C1 segment of cervical spinal cord (tissue), 14 donors: ENCODE data around the gene PARD3B.

Experiments
- DNase-seq, 14 donors: peaks; one replicate each; lab custom pipeline; 2025; lab: John Stamatoyannopoulos, UW

Gene PARD3B

DNA sequence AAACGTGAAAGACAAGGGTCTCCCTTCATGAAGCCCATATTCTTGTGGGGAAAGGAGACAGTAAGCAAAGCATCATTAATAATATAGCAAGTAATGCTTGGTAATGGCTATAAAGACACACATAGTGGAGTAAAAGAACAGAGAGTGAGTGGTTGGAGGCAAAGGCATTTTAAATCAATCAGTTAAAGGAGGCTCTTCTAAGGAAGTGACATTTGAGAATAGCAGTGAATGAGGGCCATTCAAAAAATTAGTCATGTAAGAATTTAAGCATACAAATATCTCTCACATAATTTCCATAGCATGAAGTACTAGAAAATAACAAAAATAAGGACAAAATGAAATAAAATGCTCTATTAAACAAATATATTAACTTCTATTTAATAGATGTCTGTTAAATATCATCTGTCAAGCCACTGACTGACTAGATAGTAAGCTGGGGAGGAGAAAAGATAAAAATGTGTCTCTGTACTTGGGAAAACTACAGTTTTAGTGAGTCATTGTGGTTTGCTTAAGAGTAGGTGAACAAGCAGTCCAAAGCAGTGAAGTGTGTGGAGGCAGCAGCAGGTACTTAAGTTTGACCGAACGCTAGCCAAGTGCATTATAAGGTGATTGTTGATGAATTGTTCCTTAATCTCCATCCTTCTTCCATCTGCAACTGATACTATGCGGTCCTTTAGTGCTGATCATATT is 160.1 kb downstream of the PARD3B start:
- DNase-seq, result no peak

DNA sequence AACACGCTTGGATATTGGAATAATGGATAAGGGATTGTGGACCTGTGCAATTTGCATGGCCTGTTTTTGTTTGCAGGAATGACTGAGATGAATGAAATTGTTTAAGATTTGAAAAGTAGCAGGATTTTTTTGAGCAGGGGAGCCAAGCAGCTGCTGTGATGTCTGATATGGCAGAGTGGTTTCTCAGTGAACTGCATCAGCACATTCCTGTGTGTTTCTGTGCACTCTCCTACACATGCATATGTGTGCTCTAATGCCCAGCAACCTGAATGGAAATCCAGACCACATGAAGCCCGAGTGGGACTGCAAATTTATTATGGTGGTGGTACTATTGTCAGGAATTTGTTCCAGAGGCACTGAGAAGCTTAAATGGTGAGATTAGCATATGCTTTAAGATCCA is 161.7 kb downstream of the PARD3B start:
- no peak for DNase-seq

DNA sequence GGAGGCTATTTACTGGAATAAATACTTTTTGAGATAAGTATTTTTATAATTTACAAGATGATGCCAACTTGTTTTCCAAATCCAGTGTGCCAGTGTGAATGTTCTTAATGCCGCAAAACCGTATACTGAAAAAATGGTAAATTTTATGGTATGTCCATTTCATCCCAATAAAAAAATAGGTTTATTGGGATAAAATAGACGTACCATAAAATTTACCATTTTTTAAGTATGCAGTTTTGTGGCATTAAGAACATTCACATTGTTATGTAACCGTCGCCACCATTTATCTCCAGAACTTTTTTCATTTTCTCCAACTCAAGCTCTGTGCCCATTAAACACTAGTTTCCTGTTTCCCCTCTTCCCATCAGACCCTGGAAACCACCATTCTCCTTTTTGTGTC is 167.9 kb downstream of the PARD3B start:
- no peak for DNase-seq

DNA sequence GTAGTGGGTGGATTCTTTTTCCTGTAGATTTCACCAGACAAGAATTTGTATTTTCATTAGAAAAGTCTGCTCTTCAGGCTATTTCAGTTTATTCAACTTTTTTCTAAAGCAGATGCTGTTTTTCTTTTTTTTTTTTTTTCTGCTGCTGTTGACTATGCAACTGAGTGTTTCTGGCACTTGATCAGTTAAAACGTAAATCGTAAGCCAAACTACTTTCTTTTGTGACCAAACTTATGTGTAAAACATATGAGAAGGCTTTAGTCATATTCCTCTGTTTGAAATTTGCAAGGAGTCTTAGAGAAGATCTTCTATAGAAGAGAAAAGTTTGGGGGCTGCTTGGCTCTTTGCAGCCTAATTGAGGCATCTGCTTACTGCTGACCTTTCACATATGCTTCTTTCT is 170.1 kb downstream of the PARD3B start:
- no peak for DNase-seq

DNA sequence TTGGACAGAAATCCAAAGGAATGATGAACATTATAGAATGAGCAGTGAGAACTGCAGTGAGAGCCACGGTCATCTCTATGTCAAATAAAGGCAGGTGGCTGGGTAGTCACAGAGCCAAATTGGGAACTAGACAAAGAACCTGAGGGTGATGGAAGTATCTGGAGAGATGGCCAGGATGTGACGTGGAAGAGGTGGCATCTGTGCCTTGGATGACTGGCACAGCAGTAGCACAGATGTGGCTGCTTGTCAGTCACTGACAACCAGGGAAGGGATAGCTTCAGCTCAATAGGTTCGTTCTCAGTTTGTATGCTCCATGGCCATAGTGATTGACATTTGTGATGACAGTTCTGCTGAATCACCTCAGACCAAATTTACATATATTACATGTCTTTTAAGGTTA is 172.3 kb downstream of the PARD3B start:
- no peak for DNase-seq

DNA sequence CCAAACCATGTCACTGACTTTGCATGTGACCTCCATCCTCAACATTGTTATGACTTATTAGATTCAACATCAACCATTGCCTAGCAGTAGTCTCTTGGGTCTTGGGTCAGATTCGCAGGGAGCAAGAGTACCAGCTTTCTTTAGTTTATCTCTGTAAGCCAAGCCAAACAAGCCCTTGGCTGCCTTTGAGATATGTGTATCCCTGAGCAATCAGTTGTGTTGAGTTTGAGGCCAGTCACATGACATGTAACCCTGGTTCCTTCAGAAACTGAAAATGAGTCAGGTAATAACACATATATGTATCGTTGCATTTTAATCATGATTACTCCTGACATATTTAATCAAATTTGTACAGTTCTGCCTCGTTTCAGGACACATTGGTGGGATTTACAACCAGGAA is 173.3 kb downstream of the PARD3B start:
- DNase-seq, result no peak

DNA sequence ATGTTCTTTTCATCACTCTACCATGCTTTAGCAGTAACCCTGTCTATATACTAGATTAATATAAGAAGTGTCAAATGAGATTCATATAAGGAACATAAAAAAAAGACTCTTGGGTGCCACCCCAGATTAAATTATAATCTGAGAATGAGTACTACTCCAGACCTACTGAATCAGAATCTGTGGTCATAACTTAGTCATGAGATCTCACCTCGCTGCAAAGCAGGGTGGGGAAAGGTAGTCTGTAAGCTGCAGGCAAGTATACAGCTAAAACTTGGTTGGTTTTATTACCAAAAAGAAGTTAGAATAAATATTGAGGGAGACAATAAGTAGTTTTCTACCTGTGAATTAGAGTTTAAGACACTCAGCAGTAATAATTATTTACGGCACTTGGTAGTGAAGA is 175.6 kb downstream of the PARD3B start:
- DNase-seq, result no peak

DNA sequence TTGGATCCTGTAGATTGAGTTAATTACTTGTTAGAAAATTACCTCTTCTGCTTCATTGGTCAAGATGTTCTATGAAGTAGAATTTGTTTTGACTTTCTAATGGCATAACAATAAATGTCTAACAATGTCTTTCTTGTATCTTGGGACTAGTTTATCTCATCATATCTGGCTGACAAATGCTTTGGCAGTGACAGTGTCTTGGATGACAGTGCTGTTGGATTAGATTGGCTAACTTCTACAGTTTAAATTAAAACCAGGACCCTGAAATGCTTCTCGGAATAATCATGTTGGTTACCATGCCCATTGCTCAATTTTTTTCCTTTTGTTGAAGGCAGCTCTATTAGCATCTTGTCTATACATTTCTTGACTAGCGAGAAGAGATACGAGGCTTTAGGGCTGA is 176.9 kb downstream of the PARD3B start:
- no peak for DNase-seq

DNA sequence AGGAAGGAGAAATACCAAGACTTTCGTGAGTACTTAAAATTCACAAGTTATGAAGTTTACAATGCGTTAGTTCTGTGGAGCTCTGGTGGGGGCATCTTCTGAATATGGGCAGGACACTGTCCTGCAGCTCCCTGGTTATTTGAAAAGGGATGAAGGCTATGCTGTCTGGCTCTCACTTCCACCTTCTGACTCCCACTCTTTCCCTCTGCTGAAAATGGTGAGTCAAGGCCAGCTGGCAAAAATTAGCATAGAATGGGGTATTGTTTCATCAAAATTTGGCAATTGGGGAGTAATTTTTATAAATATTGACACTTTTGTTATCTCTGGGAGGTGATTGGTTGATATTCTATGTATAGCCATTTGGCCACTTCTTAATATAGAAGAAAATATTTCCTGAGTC is 177.4 kb downstream of the PARD3B start:
- no peak for DNase-seq

DNA sequence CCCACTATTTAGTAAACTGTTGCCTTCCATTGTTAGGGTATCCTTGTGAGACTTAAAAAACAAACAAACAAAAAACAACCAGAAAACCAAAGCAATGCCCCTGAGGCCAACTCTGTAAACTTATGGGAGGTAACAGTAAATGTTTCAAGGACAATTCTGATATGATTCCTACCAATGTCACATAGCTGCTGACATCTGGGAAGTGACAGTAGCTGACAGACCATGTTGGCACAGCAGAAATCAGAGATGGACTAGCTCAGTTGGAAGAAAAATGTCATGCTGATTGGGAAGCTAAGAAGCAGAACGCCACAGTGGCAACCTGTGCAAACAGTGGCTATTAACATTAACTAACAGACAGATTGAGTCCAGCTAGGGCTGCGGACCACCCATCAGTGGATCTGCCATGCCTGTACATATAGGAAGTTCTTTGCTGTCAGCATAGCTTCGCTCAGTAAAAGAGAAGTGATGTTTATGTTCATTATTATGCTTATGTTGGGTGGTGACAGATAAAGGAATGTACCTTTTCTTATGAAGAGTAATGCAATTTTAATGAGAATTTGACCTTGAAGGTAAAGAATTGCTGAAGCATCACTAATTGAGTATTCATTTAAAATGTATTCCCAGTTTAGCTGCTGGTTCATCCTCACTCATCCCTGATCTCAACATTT is 180.6 kb downstream of the PARD3B start:
- DNase-seq, result no peak

DNA sequence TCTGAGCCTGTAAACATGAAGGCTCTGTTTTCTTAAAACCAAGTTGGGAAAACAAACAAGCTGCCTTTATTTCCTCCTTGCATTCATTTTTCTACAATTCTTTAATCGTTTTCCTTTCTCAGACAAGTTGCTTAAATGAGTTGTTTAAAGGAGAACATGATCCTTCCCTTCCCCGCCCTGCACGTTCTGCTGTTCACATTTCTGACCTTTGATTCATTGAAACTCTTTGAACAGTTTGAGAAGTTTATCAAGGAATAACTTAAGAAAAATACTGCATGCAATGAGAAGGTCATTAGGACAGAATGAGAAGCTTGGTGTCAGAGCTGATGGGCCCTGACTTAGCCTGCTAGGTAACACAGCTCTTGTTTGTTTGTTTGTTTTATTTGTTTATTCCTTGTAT is 181.6 kb downstream of the PARD3B start:
- no peak for DNase-seq

DNA sequence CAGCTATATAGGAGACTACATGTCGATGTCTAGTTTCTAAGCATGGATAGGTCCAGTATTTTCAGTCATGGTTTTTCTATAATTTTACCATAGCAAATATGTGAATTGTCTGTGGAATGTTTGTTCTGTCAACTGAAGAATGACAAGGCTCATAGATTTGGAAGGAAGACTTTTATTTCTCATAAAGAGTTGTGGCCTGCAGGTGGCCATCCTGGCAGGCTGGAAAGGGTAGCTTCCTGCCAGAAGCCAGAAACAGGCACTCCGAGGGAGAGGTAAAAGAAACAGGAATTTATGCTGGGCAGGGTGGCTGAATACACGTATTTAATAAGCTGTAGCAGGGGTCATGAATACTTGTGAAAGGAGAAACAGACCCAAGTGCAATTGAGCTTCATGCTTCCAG is 182.1 kb downstream of the PARD3B start:
- DNase-seq, result no peak

DNA sequence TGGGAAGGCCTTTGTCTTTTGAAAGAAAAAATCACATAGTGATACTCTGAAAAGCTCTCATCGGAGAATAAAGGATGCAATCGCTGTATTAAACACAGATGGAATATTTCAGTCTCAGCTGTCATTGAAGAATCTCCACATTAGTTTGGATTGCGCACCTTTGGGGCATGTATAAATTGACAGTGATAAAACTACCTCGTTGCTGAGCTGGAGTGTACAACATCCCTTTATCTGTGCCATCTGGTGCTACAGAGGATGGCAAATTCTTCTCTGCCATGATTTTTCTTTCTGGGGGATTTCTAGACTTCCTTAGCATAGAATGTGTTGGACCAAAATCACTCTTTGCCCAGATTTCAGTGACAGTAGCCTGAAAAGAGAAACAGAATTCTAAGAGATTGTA is 185.3 kb downstream of the PARD3B start:
- DNase-seq, result no peak

DNA sequence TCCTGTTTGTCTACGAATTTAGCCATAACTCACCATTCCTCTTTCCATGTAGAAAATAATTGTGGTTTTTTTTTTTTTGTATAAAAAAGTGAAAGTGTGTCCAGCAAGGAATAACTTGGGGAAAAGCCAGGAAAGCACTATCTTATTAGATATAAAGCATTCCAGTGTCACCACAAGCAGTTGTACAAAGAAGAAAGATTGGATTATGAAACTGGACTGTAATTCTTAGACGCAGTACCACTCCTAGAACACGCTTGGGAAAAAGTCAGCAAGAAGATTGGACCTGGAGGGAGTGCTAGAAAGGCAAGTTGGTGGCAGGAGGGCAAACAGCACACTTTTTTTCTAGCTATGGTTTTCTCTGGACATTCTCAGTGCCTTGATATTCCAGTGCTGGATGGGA is 186.7 kb downstream of the PARD3B start:
- no peak for DNase-seq

DNA sequence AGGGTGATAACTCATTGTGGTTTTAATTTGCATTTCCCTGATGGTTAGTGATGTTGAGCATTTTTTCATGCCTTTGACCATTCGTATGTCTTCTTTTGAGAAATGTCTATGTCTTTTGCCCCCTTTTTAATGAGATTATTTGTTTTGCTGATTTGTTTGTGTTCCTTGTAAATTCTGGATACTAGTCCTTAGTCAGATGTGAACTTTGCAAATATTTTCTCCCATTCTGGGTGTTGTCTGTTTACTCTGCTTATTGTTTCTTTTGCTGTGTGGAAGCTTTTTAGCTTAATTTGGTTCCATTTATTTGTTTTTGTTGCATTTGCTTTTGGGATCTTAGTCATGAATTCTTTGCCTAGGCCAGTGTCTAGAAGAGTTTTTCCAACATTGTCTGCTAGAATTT is 192.0 kb downstream of the PARD3B start:
- no peak for DNase-seq

DNA sequence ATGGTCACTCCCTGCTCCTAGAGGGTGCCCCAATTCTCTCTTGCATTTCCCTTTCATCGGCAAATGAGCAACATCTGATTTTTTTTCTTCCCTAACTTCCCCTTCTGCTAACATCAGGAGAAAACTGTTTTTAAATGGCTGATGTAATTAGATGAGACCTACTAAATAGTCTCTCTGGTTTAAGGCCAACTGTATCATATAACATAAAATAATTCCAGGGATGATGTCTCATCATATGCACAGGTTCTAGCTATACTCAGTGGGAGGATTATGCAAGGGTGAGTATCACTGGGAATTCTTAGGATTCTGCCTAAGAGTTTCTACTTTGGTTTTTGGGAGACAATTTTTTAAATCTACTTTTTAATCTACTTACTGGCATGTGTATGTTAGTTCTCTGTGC is 193.4 kb downstream of the PARD3B start:
- no peak for DNase-seq

DNA sequence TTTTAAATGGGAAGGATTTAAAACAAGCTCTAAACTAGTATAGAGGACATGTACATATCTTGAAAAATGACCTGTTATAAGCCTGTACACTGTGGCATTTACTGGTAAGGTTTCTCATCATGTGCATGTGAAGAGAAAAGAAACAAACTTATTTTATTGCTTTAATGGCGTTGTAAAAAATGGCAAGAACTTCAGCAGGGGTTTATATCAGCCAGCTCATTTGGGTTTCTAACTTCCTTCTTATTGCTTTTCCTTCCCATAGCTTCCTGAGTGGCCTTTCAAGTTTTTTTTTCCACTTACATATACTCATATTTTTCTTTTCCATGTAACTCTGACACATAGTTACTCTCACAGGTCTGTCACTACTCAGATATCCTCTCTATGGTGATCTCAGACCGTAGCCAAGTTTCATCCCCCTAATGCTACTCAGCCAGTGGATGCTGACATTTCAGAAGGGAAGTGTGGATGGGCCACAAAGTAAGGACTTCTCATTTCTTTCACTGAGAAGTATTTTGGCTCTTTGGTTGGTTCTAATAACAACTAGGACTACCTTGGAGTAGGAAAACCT is 198.2 kb downstream of the PARD3B start:
- DNase-seq, result no peak

DNA sequence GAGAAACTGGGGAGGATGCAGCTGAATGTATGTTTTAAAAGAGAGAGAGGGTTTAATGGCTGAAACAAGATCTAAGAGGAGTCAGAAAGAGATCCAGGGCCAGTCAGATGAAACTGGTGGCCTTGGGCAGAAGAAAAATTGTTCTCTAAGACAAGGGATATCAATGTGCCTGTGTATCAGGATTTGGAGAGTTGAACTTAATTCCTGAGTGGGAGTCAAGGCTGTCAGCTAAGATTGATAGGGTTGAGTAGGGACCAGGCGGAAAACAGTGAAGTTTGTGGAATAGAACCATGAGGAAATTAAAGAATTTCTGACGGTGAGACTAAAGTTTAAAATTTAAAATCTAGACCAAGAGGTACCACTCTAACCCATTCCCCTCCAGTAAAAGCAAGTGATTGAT is 199.2 kb downstream of the PARD3B start:
- DNase-seq, result no peak

DNA sequence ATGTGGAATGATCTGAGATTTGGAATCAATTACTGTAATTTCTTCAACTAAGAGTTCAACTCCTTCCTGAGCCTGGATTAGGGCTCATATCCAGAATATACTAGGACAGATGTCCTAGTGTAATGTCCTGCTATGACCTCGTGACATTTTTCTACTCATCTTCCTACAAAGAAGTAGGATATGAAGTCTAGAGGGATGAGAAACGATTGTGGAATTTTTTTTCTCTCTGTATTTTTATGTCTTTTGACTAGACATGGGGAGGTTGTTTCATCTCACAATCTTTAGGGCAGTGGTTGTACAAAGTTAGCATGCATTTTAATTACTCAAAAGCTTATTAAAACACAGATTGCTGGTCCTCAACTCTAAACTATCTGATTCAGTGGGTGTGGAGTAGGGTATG is 203.0 kb downstream of the PARD3B start:
- DNase-seq, result no peak

DNA sequence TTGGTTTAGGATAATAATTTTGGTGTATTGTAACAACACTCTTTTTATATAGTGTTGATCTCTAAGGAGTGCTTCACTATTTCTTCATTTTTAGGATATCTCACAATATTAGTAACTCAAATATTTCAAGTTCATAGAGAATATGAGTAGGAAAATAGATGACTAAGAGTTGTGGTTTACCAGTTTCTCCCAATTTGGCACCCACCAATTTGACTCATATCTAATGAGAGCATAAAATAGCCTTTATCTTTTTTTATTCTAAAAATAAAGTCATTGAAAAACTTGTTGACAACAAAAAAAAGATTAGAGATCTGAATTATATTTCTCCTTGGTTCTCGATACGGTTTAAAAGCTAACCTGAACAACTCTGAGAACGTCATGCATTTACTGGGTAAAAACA is 204.0 kb downstream of the PARD3B start:
- DNase-seq, result no peak

DNA sequence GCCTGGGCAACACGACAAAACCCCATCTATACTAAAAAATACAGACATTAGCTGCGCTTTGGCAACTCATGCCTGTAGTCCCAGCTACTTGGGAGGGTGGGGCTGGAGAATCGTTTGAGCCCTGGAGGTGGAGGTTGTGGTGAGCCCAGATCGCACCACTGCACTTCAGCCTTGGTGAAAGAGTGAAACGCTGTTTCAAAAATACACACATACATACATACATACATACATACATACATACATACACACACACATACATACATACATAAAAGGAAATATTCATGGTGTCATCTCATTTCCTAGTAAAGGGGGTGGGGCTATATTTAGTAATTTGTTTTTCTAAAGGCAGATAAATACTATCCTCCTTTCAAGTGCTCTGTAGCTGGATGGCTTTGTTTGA is 205.1 kb downstream of the PARD3B start:
- no peak for DNase-seq

DNA sequence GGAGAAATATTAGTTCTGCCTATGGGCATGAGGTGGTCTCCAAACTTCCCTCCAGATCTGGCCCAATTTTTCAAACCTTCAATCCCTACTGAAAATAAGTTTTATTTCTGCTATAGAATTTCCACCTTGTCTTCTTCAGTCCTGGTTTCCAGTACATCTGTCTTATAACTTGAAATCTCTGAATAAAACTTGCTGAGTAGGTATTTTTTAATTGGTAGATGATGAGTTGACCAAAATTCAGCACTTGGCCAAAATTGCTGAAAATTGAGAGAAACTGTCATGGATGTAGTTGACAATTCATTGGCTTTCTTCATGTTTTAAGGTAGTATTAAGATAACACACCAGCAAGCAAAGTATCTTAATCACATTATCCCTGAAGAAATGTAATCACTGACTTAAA is 206.2 kb downstream of the PARD3B start:
- no peak for DNase-seq

DNA sequence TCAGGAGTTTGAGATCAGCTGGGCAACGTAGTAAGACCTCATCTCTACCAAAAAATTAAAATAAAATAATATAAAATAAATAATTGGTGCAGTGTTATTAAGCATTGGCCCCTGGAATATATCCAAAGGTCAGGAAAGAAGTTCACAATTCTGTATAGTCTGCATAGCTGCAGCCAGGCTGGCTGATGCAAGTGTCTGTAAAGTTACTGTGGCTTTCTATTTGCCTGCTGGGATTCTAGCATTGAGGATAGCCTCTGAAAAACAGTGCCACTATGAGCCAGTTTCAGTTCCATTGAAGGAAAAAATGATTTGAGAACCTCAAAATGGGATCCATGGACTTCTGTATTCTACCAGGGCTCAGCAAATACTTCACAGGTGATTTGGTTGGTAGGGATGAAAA is 208.6 kb downstream of the PARD3B start:
- DNase-seq, result no peak

DNA sequence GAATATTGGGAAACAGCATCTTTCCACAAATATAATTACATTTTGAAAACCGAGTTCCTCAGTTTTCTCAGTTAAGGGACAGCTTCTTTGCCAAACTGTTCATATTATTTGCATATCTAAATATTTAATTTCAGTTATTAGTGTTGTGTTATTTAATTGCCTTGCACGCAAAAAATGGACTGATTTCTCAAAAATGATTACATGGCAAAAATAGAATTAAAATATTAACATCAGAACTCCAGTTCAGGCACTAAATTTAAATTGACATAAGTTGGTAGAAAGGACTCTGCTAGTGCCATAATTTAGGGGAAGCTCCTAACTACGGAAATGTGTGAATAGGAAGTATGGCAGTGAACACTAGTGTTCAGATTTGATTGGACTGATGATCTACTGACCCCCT is 209.6 kb downstream of the PARD3B start:
- no peak for DNase-seq
